Thymus (tissue), 11 donors: ENCODE data around the gene COPG1. TPM values are rescaled to one million over a fixed set of nuclear protein-coding genes. Genes with fewer than 3 reads are reported as not detected.

Experiments
- DNase-seq, 9 donors: peaks; one replicate each; pipeline ENCODE4 v3.0.0-alpha.2; 2013; ENCODE audit warnings: low spot score in 9 of 9, low read depth in 6 of 9, missing footprints in 1 of 9
- H3K27ac ChIP-seq, 2 donors: one replicate each; pipeline ENCODE4 v1.5.1; 2013; ENCODE audit warnings: control low read depth in 1 of 2, low read depth in 1 of 2, low read length in 1 of 2, mild to moderate bottlenecking in 1 of 2, moderate library complexity in 1 of 2
- H3K27me3 ChIP-seq, 2 donors: one replicate each; pipeline ENCODE4 v1.5.1; 2013; ENCODE audit warnings: low read length in 1 of 2; ENCODE audit not compliant: control insufficient read depth in 2 of 2, insufficient read depth in 1 of 2
- H3K36me3 ChIP-seq, 2 donors: one replicate each; pipeline ENCODE4 v1.5.1; 2013; ENCODE audit warnings: low read length in 1 of 2, mild to moderate bottlenecking in 1 of 2, moderate library complexity in 1 of 2; ENCODE audit not compliant: control insufficient read depth in 2 of 2, insufficient read depth in 2 of 2
- H3K4me1 ChIP-seq, 2 donors: one replicate each; pipeline ENCODE4 v1.5.1; 2013; ENCODE audit warnings: low read length in 2 of 2; ENCODE audit not compliant: control insufficient read depth in 2 of 2, insufficient read depth in 2 of 2
- H3K4me3 ChIP-seq, 2 donors: one replicate each; pipeline ENCODE4 v1.5.1; 2013; ENCODE audit warnings: low read length in 2 of 2, control low read depth in 1 of 2, mild to moderate bottlenecking in 1 of 2
- H3K9me3 ChIP-seq, 2 donors: one replicate each; pipeline ENCODE4 v1.5.1; 2013; ENCODE audit warnings: low read length in 1 of 2, mild to moderate bottlenecking in 1 of 2; ENCODE audit not compliant: control insufficient read depth in 2 of 2, insufficient read depth in 1 of 2
- WGBS: extraction: QIAGEN DNeasy Blood & Tissue Kit; methylation state at CpG from one replicate; pipeline ENCODE4 v1.1.7; 2013; 5-methylcytosine and 5-hydroxymethylcytosine counted together
- polyA plus RNA-seq: library from polyadenylated mRNA; stranded (reverse); fragments of 200-250 nt; gene quantifications from one replicate; pipeline ENCODE4 v1.2.3, GENCODE V29; 2013
- total RNA-seq: library from RNA; stranded (reverse); fragments of 120-200 nt; gene quantifications from one replicate; pipeline ENCODE4 v1.2.4, GENCODE V29; 2013
- donor health status: healthy.

The COPG1 gene
- total and polyA plus RNA-seq, 2 donors, result 70.8 to 74.7 TPM

DNA sequence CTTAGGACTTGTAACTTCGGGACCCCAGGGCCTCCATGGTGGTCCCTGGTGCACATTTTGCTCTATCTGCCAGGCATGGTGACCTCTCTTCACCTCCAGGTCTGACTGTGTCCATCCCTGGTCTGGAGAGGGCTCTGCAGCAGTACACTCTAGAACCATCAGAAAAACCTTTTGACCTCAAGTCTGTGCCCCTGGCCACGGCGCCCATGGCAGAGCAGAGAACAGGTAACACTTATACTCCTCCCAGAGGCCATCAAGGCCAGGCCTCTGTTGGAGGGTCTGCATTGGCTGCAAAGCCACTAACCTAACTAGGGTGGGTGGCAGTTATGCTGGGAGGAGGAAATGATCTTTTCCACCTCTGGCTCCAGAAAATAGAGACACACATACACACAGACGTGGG is 19.0 kb downstream of the COPG1 start:
- peaks cover 78 to 95% of the 10 kb centered on the region in 2 donors for H3K36me3 ChIP-seq
- no peaks in the 10 kb centered on the region for H3K27me3 ChIP-seq
- no peak for DNase-seq
- no peak overlapping the region for H3K27ac ChIP-seq
- no peaks in the 10 kb centered on the region for H3K4me1 ChIP-seq
- H3K9me3 ChIP-seq, result no peaks in the 10 kb centered on the region
- no peak overlapping the region for H3K4me3 ChIP-seq
- 97% methylated on average over 4 of the region's 4 CpGs for WGBS

DNA sequence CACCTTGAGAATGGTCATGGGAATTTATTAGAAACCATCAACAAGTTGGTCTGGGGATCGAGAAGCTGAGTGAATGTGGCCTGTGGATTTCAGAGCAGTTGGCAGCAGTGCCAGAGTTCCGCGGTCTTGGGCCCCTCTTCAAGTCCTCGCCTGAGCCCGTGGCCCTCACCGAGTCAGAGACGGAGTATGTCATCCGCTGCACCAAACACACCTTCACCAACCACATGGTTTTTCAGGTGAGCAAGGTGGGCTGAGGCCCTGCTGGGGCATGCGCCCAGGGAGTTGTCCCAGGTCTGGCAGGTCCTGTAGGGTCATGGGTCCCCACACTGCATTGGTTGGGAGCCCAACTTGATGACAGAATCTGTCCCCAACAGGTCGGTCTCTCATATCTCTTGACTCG is 22.3 kb downstream of the COPG1 start:
- no peak for DNase-seq
- Histone ChIP-seq H3K36me3 (peaks cover 68 to 93% of the 10 kb centered on the region in 2 donors), H3K27me3 (no peaks in the 10 kb centered on the region), H3K4me3 (no peak overlapping the region), H3K9me3 (no peaks in the 10 kb centered on the region), H3K4me1 (peaks cover 2 to 4% of the 10 kb centered on the region in 2 donors), H3K27ac (no peak overlapping the region)
- over 99% methylated on average over 11 of the region's 11 CpGs for WGBS

DNA sequence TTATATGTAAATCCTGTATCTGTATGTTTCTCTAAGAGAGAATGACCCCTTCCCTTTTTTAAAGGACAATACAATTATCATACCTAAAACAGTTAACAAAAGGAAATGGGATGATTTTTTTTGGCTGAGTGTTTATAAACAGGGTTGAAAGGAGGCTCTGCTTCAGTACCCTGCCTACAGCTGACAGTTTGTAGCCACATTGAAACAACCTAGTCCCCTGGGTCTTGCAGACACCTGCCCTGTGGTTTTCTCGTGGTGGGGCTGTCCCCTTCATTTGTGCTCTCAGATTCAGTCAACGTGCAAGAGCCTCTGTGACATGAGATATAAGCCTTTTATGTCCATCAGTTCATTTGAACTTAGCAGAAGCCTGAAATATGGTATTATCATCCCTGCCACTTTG is 27.0 kb downstream of the COPG1 start:
- WGBS, result 2% methylated on average over 2 of the region's 2 CpGs

GRCh38 chr3:129277829-129278271 is 28.4 kb downstream of the COPG1 start:
- Histone ChIP-seq H3K27me3 (no peaks in the 10 kb centered on the region), H3K4me3 (peak overlapping the region in 1 of 2 donors; percentile 95), H3K4me1 (peaks cover 24 to 40% of the 10 kb centered on the region in 2 donors), H3K27ac (peak overlapping the region in 1 of 2 donors; percentile 82), H3K9me3 (no peaks in the 10 kb centered on the region), H3K36me3 (peaks cover 23 to 43% of the 10 kb centered on the region in 2 donors)
- 91% methylated on average over 11 of the region's 11 CpGs for WGBS
- peak in 1 of 9 donors; percentile 15 for DNase-seq

More for the DNA sequence above, 27.0 kb downstream of the COPG1 start:
- Histone ChIP-seq H3K4me3 (no peak overlapping the region), H3K9me3 (no peaks in the 10 kb centered on the region), H3K27me3 (no peaks in the 10 kb centered on the region), H3K27ac (peak overlapping the region in 1 of 2 donors; percentile 82), H3K4me1 (peaks cover 19 to 30% of the 10 kb centered on the region in 2 donors), H3K36me3 (peaks cover 37 to 56% of the 10 kb centered on the region in 2 donors)
- peak in 6 of 9 donors; percentile 24 to 83 (median 60) for DNase-seq

GRCh38 chr3:129278439-129278965 is 29.1 kb downstream of the COPG1 start, which contains the start of gene HMCES:
HMCES (plus strand) TSS chr3:129278870; CDS start chr3:129279733, 863 bp downstream.
- H3K4me1 ChIP-seq, result peaks cover 24 to 42% of the 10 kb centered on the region in 2 donors
- DNase-seq, result peak; percentile 67 to 96 (median 89)
- peaks cover 24 to 45% of the 10 kb centered on the region in 2 donors for H3K36me3 ChIP-seq
- H3K9me3 ChIP-seq, result no peaks in the 10 kb centered on the region
- 1% methylated on average over 44 of the region's 44 CpGs for WGBS
- peak within 1 kb of the TSS; percentile 82 to 92 for H3K27ac ChIP-seq
- H3K4me3 ChIP-seq, result peak within 1 kb of the TSS; percentile 81 to 95
- no peaks in the 10 kb centered on the region for H3K27me3 ChIP-seq

- Histone ChIP-seq H3K9me3 (no peaks in the 10 kb centered on the region), H3K4me3 (peak overlapping the region; percentile 81 to 95), H3K27me3 (no peaks in the 10 kb centered on the region), H3K27ac (peak overlapping the region; percentile 82 to 92), H3K4me1 (peaks cover 24 to 42% of the 10 kb centered on the region in 2 donors), H3K36me3 (peaks cover 20 to 37% of the 10 kb centered on the region in 2 donors)
- WGBS, result under 1% methylated on average over 82 of the region's 82 CpGs
- peak in 5 of 9 donors; percentile 36 to 74 (median 44) for DNase-seq
Measured at GRCh38 chr3:129278966-129279906, 29.8 kb downstream of the COPG1 start.

- no peak for DNase-seq
- Histone ChIP-seq H3K4me1 (peaks cover 24 to 42% of the 10 kb centered on the region in 2 donors), H3K4me3 (peak overlapping the region; percentile 81 to 95), H3K27ac (no peak overlapping the region), H3K9me3 (no peaks in the 10 kb centered on the region), H3K27me3 (no peaks in the 10 kb centered on the region), H3K36me3 (peaks cover 10 to 28% of the 10 kb centered on the region in 2 donors)
- 100% methylated on average over 2 of the region's 2 CpGs for WGBS
Measured at GRCh38 chr3:129280183-129280582, 30.8 kb downstream of the COPG1 start.

GRCh38 chr3:129281726-129282125 is 32.3 kb downstream of the COPG1 start:
- DNase-seq, result no peak
- 93% methylated on average over 5 of the region's 5 CpGs for whole genome bisulfite sequencing
- H3K4me1 ChIP-seq, result peaks cover 22 to 38% of the 10 kb centered on the region in 2 donors
- no peaks in the 10 kb centered on the region for H3K9me3 ChIP-seq
- H3K36me3 ChIP-seq, result peaks cover 8 to 21% of the 10 kb centered on the region in 2 donors
- H3K27ac ChIP-seq, result no peak overlapping the region
- no peaks in the 10 kb centered on the region for H3K27me3 ChIP-seq
- no peak overlapping the region for H3K4me3 ChIP-seq
